ENCODE data around the gene ULK4. TPM values are rescaled to one million over a fixed set of nuclear protein-coding genes. Genes with fewer than 3 reads are reported as not detected.

ULK4 gene
- total and polyA plus RNA-seq, 2 of the 8 experiments (the other 6 are each of a cell fraction or from before 2014, with no cell fraction given) = 3.0 to 10.8 TPM

GRCh38 chr3:41457176-41457575 lies 504.7 kb downstream of the ULK4 start:
- H3K4me3 ChIP-seq (ENCODE audit: extremely low read depth in 1 of 4, insufficient read depth in 2 of 4, low read depth in 3 of 4, low read length in 4 of 4) = no peak overlapping the region
- H2BK15ac ChIP-seq (ENCODE audit: low read length) = no peak overlapping the region
- H2BK12ac ChIP-seq (ENCODE audit: low read depth, low read length) = 0 out of 2 replicates have a peak overlapping the region, but pooled peaks have one; percentile 17
- H4K8ac ChIP-seq (ENCODE audit: extremely low read depth, insufficient read depth, low read length) = no peak overlapping the region
- 92% methylated on average over 4 of the region's 4 CpGs; no CpG with 5 or more reads in 1 of the 2 experiments for WGBS, 2 experiments (ENCODE audit: extremely low coverage in 1 of 2, insufficient coverage in 1 of 2, insufficient read length in 1 of 2, insufficient replicate concordance in 2 of 2, low coverage in 1 of 2, low lambda C conversion rate in 2 of 2, missing lambda C conversion rate in 1 of 2)
- H3K23ac ChIP-seq (ENCODE audit: insufficient read length) = no peak overlapping the region
- no peak overlapping the region; the same call in 1 of the 2 replicates for H3K27ac ChIP-seq (ENCODE audit: low read depth, low read length)
- no peaks in the 10 kb centered on the region for H3K27me3 ChIP-seq (replicated peaks in 1 of 4; ENCODE audit: control insufficient read depth in 3 of 4, extremely low read depth in 1 of 4, insufficient read depth in 3 of 4, low read length in 3 of 4)
- H2BK120ac ChIP-seq (replicated peaks; ENCODE audit: low read depth, low read length) = no peak overlapping the region
- H3K79me1 ChIP-seq (ENCODE audit: low read depth, low read length) = no peaks in the 10 kb centered on the region
- H2AK5ac ChIP-seq (ENCODE audit: low read depth, low read length) = no peak overlapping the region
- H3K79me2 ChIP-seq (ENCODE audit: control insufficient read depth in 1 of 2, insufficient read depth in 2 of 2, low read length in 2 of 2) = no peaks in the 10 kb centered on the region
- no peak overlapping the region for H3K18ac ChIP-seq (ENCODE audit: extremely low read depth, low read length)
- H3K56ac ChIP-seq (replicated peaks; ENCODE audit: insufficient read length, low read depth, low read length) = no peak overlapping the region
- H3K4ac ChIP-seq (replicated peaks; ENCODE audit: insufficient read length, low read depth, low read length) = no peak overlapping the region
- ChIA-PET CTCF (ENCODE audit: partially characterized antibody) (interaction anchor here (1.0 kb wide), 1 partner anchor 8 kb away, joined by 3 read pairs; no protein-coding TSS in a partner anchor), POLR2A (ENCODE audit: partially characterized antibody) (no interaction called here)
- H4K20me1 ChIP-seq (replicated peaks in 1 of 2; ENCODE audit: control insufficient read depth in 1 of 2, insufficient read depth in 2 of 2, low read length in 2 of 2) = no peaks in the 10 kb centered on the region
- no peak overlapping the region for H3K9ac ChIP-seq (replicated peaks in 1 of 4; ENCODE audit: extremely low read depth in 1 of 4, low read depth in 3 of 4, low read length in 3 of 4)
- H2BK5ac ChIP-seq (ENCODE audit: low read depth, low read length) = no peak overlapping the region
- no peaks in the 10 kb centered on the region for H3K36me3 ChIP-seq (ENCODE audit: control insufficient read depth in 2 of 4, insufficient read depth in 4 of 4, low read length in 3 of 4)
- H3K4me1 ChIP-seq (replicated peaks in 1 of 4; ENCODE audit: control insufficient read depth in 3 of 4, insufficient read depth in 4 of 4, low read length in 3 of 4) = no peaks in the 10 kb centered on the region
- TF ChIP-seq EGR1 (IDR thresholded peaks at IDR 0.05; ENCODE audit: borderline replicate concordance, low read depth, low read length) (no peak), EP300 (IDR thresholded peaks at IDR 0.05; ENCODE audit: borderline replicate concordance in 1 of 2, low read depth in 2 of 2, low read length in 2 of 2) (no peak), FOSL1 (IDR thresholded peaks at IDR 0.05; ENCODE audit: insufficient read depth, low read depth, low read length) (no peak), RXRA (IDR thresholded peaks at IDR 0.05; ENCODE audit: insufficient read depth, low read depth, low read length) (no peak), ASH2L (IDR thresholded peaks at IDR 0.05; ENCODE audit: low read length) (no peak), KDM4A (IDR thresholded peaks at IDR 0.05; ENCODE audit: low read depth, low read length, severe bottlenecking) (no peak), MAFK (IDR thresholded peaks at IDR 0.05; ENCODE audit: low read depth, low read length) (no peak), POLR2A (IDR thresholded peaks at IDR 0.05; ENCODE audit: control extremely low read depth in 1 of 2, low read depth in 2 of 2, low read length in 2 of 2) (no peak), HDAC6 (IDR thresholded peaks at IDR 0.05; ENCODE audit: low read depth, low read length) (no peak), EZH2 (IDR thresholded peaks at IDR 0.05; ENCODE audit: low read depth, low read length, severe bottlenecking) (no peak), CTCF (IDR thresholded peaks at IDR 0.05; ENCODE audit: control extremely low read depth in 1 of 3, insufficient read depth in 1 of 3, low read depth in 1 of 3, low read length in 3 of 3) (no peak)
- no peaks in the 10 kb centered on the region for H3K23me2 ChIP-seq (ENCODE audit: low read depth, low read length)
- no peak for FAIRE-seq
- no peak overlapping the region for H4K91ac ChIP-seq (replicated peaks; ENCODE audit: insufficient read length, low read length)
- H2BK20ac ChIP-seq (ENCODE audit: low read length) = no peak overlapping the region
- H4K5ac ChIP-seq (ENCODE audit: insufficient read length, low read depth, low read length) = no peak overlapping the region
- H3K9me3 ChIP-seq (ENCODE audit: insufficient read depth in 2 of 2, low read depth in 1 of 2, low read length in 1 of 2) = no peaks in the 10 kb centered on the region
- H3K14ac ChIP-seq (ENCODE audit: insufficient read length) = no peak overlapping the region
- no peak overlapping the region for H2AFZ ChIP-seq (ENCODE audit: low read length)
- H3K4me2 ChIP-seq (ENCODE audit: insufficient read depth in 1 of 2, low read depth in 2 of 2, low read length in 2 of 2) = no peak overlapping the region
- DNase-seq (ENCODE audit: low read depth in 1 of 2, low spot score in 2 of 2) = no peak

All from H1 (cell line).